Measurements from ENCODE around the gene PRKCA. TPM values are rescaled to one million over a fixed set of nuclear protein-coding genes. Genes with fewer than 3 reads are reported as not detected.

PRKCA gene
- total and polyA plus RNA-seq, 9 of the 15 experiments (the other 6 are each of a cell fraction or from before 2014, with no cell fraction given): 3.2 to 33.0 (median 17.8) TPM

GRCh38 chr17:66813296-66813695 is 510.9 kb downstream of the PRKCA start (continued):
- TF ChIP-seq E2F8 (IDR thresholded peaks at IDR 0.05; ENCODE audit: low read depth, partially characterized antibody) (no peak), ATF6 (CRISPR knock-in tag; IDR thresholded peaks at IDR 0.05) (no peak), ZNF436 (CRISPR knock-in tag; IDR thresholded peaks at IDR 0.05) (no peak), ZNF24 (IDR thresholded peaks at IDR 0.05) (no peak), ZNF311 (CRISPR knock-in tag; IDR thresholded peaks at IDR 0.05) (no peak), U2AF1 (optimal IDR thresholded peaks at IDR 0.05; ENCODE audit: low read depth, low read length) (no peak), ARID3B (CRISPR knock-in tag; IDR thresholded peaks at IDR 0.05; ENCODE audit: borderline replicate concordance) (no peak), FUS (optimal IDR thresholded peaks at IDR 0.05; ENCODE audit: low read depth, low read length) (no peak)

All from K562 (cell line).